Activated CD8-positive, alpha-beta memory T cell treated with anti-CD3 and anti-CD28 coated beads, Interleukin-2, amount 50 U/mL, for 24 hours (primary cell): ENCODE results near the gene JMJD1C.

Experiments used
- DNase-seq: peaks from one replicate; pipeline ENCODE4 v3.0.0-alpha.2; 2020; ENCODE audit errors: extremely low read depth

Gene JMJD1C

GRCh38 chr10:63133821-63134557 is 331.8 kb downstream of the JMJD1C start:
- DNase-seq: no peak

GRCh38 chr10:63133056-63133820 is 332.5 kb downstream of the JMJD1C start, which contains the start of gene NRBF2:
Gene NRBF2, plus strand, starts transcription at chr10:63133328. Its CDS starts 143 bp downstream, at chr10:63133471.
- DNase-seq: peak; percentile 92

- DNase-seq: no peak
Observed at GRCh38 chr10:63132651-63133055, 333.1 kb downstream of the JMJD1C start.

GRCh38 chr10:63129888-63130287 is 335.9 kb downstream of the JMJD1C start:
- no peak for DNase-seq

GRCh38 chr10:63128443-63128842 is 337.3 kb downstream of the JMJD1C start:
- no peak for DNase-seq

- no peak for DNase-seq
Observed at GRCh38 chr10:63125459-63125858, 340.3 kb downstream of the JMJD1C start.

- DNase-seq: no peak
Observed at GRCh38 chr10:63123727-63124362, 341.9 kb downstream of the JMJD1C start.

GRCh38 chr10:63120554-63120953 is 345.2 kb downstream of the JMJD1C start:
- no peak for DNase-seq

GRCh38 chr10:63119041-63119440 is 346.7 kb downstream of the JMJD1C start:
- no peak for DNase-seq
